Smooth muscle cell (in vitro differentiated cells): Measurements from ENCODE around the gene PAIP1. TPM values are rescaled to one million over a fixed set of nuclear protein-coding genes. Genes with fewer than 3 reads are reported as not detected.

Experiments
- DNase-seq: peaks from one replicate; lab custom pipeline; 2025; ENCODE audit not compliant: unreplicated experiment; lab: John Stamatoyannopoulos, UW
- H2AFZ ChIP-seq: fragments of 200-600 bp; sonication (generic); 2 replicates; pipeline ENCODE4 v1.6.0; 2016; ENCODE audit warnings: antibody characterized with exemption, low read depth, mild to moderate bottlenecking
- H3F3A ChIP-seq: fragments of 200-600 bp; sonication (generic); 2 replicates; pipeline ENCODE4 v1.6.0; 2017; ENCODE audit warnings: antibody characterized with exemption, low read depth
- H3K27ac ChIP-seq: fragments of 200-600 bp; sonication (generic); 2 replicates; pipeline ENCODE4 v1.5.1; 2016; ENCODE audit warnings: low read depth, mild to moderate bottlenecking
- H3K27me3 ChIP-seq: fragments of 200-600 bp; sonication (generic); 2 replicates; pipeline ENCODE4 v1.6.1; 2016; ENCODE audit warnings: low read depth, mild to moderate bottlenecking
- H3K36me3 ChIP-seq: fragments of 200-600 bp; sonication (generic); 2 replicates; pipeline ENCODE4 v1.5.1; 2016; ENCODE audit warnings: low read depth
- H3K4me1 ChIP-seq: fragments of 200-600 bp; sonication (generic); 2 replicates; pipeline ENCODE4 v1.5.1; 2016; ENCODE audit warnings: low read depth
- H3K4me2 ChIP-seq: fragments of 200-600 bp; sonication (generic); 2 replicates; pipeline ENCODE4 v1.6.0; 2016; ENCODE audit warnings: mild to moderate bottlenecking
- H3K4me3 ChIP-seq: fragments of 200-600 bp; sonication (generic); 2 replicates; pipeline ENCODE4 v1.5.1; 2016; ENCODE audit warnings: mild to moderate bottlenecking
- H3K79me2 ChIP-seq: fragments of 200-600 bp; sonication (generic); 2 replicates; pipeline ENCODE4 v1.6.0; 2016; ENCODE audit warnings: low read depth, mild to moderate bottlenecking
- H3K9ac ChIP-seq: fragments of 200-600 bp; sonication (generic); 2 replicates; pipeline ENCODE4 v1.6.0; 2016; ENCODE audit warnings: low read depth
- H3K9me3 ChIP-seq: fragments of 200-600 bp; sonication (generic); replicated peaks from 2 replicates; pipeline ENCODE4 v1.5.1; 2016; ENCODE audit warnings: low read depth
- H4K20me1 ChIP-seq: fragments of 200-600 bp; sonication (generic); 2 replicates; pipeline ENCODE4 v1.6.0; 2016; ENCODE audit warnings: low read depth
- CTCF ChIP-seq: fragments of 200-600 bp; sonication (generic); IDR thresholded peaks from 2 replicates; pipeline ENCODE4 v1.5.1; 2017; ENCODE audit warnings: borderline replicate concordance, mild to moderate bottlenecking, antibody characterized with exemption; ENCODE audit not compliant: insufficient read depth, poor library complexity, severe bottlenecking
- WGBS: methylation state at CpG from one replicate; pipeline ENCODE4 v1.1.7; 2016; ENCODE audit warnings: low lambda C conversion rate; 5-methylcytosine and 5-hydroxymethylcytosine counted together
- polyA plus RNA-seq: library from polyadenylated mRNA; unstranded; fragments of >200 nt; fragmentation: Nextera tagmentation; extraction: Ambion mirVana; gene quantifications from 2 replicates; pipeline ENCODE4 v1.2.1, GENCODE V29; 2016
- total RNA-seq: library from RNA; depleted of rRNA; stranded (reverse); fragments of >200 nt; gene quantifications from 2 replicates; pipeline ENCODE4 v1.2.3, GENCODE V29; 2014

The PAIP1 gene
- total and polyA plus RNA-seq, 2 experiments from 2014 or later: 135 to 137 TPM

DNA sequence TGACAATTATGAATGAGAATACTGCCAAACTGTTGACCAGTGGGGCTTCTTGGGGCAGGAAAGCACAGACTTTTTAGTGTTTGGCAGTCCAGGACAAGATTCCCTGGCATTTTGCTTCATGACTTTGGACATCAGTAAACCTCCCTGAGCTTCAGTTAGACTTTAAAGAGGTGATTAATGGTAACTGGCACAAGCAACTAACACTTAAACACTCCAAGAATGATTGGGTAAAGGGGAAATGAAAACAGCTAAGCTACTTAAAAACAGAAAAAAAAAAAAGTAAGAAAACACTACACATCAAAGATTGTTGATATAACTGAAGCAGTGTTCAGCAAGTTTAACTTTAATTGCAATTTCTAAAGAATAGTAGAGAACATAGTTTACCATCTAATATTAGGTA, 13.4 kb downstream of the PAIP1 start:
- Histone ChIP-seq H3K9me3 (no peaks in the 10 kb centered on the region), H3K36me3 (peaks cover 45% of the 10 kb centered on the region), H3K27ac (no peak overlapping the region), H3F3A (no peaks in the 10 kb centered on the region), H3K27me3 (no peaks in the 10 kb centered on the region), H2AFZ (no peak overlapping the region), H3K4me1 (no peaks in the 10 kb centered on the region), H3K79me2 (peaks cover 54% of the 10 kb centered on the region), H3K4me2 (no peak overlapping the region), H3K9ac (no peak overlapping the region), H4K20me1 (peaks cover 58% of the 10 kb centered on the region), H3K4me3 (no peak overlapping the region)
- no peak for DNase-seq
- TF ChIP-seq CTCF: no peak

- Histone ChIP-seq H3K27ac (no peak overlapping the region), H4K20me1 (peaks cover 44% of the 10 kb centered on the region), H3K79me2 (peaks cover 31% of the 10 kb centered on the region), H3K4me1 (no peaks in the 10 kb centered on the region), H3K4me3 (no peak overlapping the region), H3K9me3 (no peaks in the 10 kb centered on the region), H3K36me3 (peaks cover 49% of the 10 kb centered on the region), H3F3A (no peaks in the 10 kb centered on the region), H3K27me3 (no peaks in the 10 kb centered on the region), H3K4me2 (no peak overlapping the region), H2AFZ (no peak overlapping the region), H3K9ac (no peak overlapping the region)
- no peak for TF ChIP-seq CTCF
- WGBS: 94% methylated on average over 6 of the region's 6 CpGs
- no peak for DNase-seq
These were observed 16.1 kb downstream of the PAIP1 start for GRCh38 chr5:43540746-43541145.

DNA sequence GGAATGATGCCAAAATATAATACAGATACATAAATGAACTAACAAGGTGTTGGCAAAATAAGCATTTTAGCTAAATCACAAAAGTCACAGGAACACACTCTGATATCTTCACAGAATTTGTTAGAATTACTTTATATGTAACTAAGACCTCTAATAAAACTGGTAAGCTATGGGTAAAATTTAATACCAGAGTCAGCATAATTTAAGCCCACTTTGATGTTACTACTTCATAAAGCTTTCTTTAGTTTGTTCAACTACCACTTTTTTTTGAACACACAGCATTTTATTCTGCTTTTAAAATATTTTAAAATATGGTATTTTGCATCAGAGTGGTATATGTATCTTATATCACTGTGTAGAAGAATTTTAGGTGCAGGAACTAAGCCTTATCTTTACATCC, 19.9 kb downstream of the PAIP1 start:
- no peak for DNase-seq
- H3K4me2 ChIP-seq: no peak overlapping the region
- no peak overlapping the region for H3K9ac ChIP-seq
- no peaks in the 10 kb centered on the region for H3F3A ChIP-seq
- peaks cover 33% of the 10 kb centered on the region for H4K20me1 ChIP-seq
- H2AFZ ChIP-seq: no peak overlapping the region
- H3K27me3 ChIP-seq: no peaks in the 10 kb centered on the region
- no peak overlapping the region for H3K27ac ChIP-seq
- TF ChIP-seq CTCF: no peak
- peaks cover 55% of the 10 kb centered on the region for H3K36me3 ChIP-seq
- H3K4me1 ChIP-seq: no peaks in the 10 kb centered on the region
- H3K4me3 ChIP-seq: no peak overlapping the region
- no peaks in the 10 kb centered on the region for H3K9me3 ChIP-seq
- peaks cover 19% of the 10 kb centered on the region for H3K79me2 ChIP-seq

DNA sequence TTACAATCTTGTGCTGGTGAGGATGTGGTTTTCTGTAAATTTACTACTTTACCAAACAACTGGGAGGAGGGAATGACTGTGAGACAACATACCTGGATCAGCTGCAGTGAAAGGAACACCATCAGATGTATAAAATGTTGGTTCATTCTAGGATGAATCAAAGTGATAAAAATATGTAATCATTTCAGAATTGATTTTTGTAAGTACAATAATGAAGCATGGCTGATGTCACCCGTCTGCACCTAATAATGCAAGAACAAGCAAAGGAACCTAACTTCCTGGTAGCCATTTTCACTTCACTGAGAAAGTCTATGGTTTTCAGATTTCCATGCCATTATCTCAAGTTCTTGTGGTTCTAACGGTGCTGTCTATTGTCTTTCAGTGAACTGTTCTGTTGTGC, 23.2 kb downstream of the PAIP1 start:
- Histone ChIP-seq H3K4me2 (no peak overlapping the region), H3K9ac (no peak overlapping the region), H3K4me1 (no peaks in the 10 kb centered on the region), H2AFZ (no peak overlapping the region), H3K27me3 (no peaks in the 10 kb centered on the region), H3K4me3 (no peak overlapping the region), H3K27ac (no peak overlapping the region), H4K20me1 (peaks cover 12% of the 10 kb centered on the region), H3F3A (no peaks in the 10 kb centered on the region), H3K36me3 (peaks cover 56% of the 10 kb centered on the region), H3K79me2 (peaks cover under 1% of the 10 kb centered on the region), H3K9me3 (no peaks in the 10 kb centered on the region)
- TF ChIP-seq CTCF: no peak
- WGBS: 96% methylated on average over 2 of the region's 2 CpGs
- DNase-seq: no peak
